Neuron (in vitro differentiated cells): ENCODE data around the gene C1QTNF3.

Experiments used
- H2AFZ ChIP-seq: one replicate; pipeline ENCODE4 v1.6.1; 2013; ENCODE audit warnings: low read depth, mild to moderate bottlenecking, inconsistent platforms, low read length, moderate library complexity
- H3K27me3 ChIP-seq: one replicate; pipeline ENCODE4 v1.6.1; 2013; ENCODE audit warnings: low read length; ENCODE audit not compliant: insufficient read depth
- H3K36me3 ChIP-seq: one replicate; pipeline ENCODE4 v1.6.1; 2013; ENCODE audit warnings: low read length; ENCODE audit not compliant: insufficient read depth
- H3K4me1 ChIP-seq: one replicate; pipeline ENCODE4 v1.6.1; 2013; ENCODE audit warnings: low read length; ENCODE audit not compliant: insufficient read depth
- H3K4me3 ChIP-seq: 2 replicates; pipeline ENCODE4 v1.5.1; 2013; ENCODE audit warnings: mild to moderate bottlenecking, low read length, moderate library complexity
- H3K9me3 ChIP-seq: one replicate; pipeline ENCODE4 v1.6.1; 2013; ENCODE audit warnings: low read length

Gene C1QTNF3

GRCh38 chr5:33997331-33997983 lies 45.6 kb downstream of the C1QTNF3 start:
- H3K4me1 ChIP-seq: peaks cover 15% of the 10 kb centered on the region
- H3K27me3 ChIP-seq: no peaks in the 10 kb centered on the region
- H2AFZ ChIP-seq: no peak overlapping the region
- H3K36me3 ChIP-seq: peaks cover 17% of the 10 kb centered on the region
- H3K9me3 ChIP-seq: no peaks in the 10 kb centered on the region
- H3K4me3 ChIP-seq: no peak overlapping the region

GRCh38 chr5:33995865-33996264 lies 47.1 kb downstream of the C1QTNF3 start:
- no peaks in the 10 kb centered on the region for H3K4me1 ChIP-seq
- H3K4me3 ChIP-seq: no peak overlapping the region
- H3K27me3 ChIP-seq: no peaks in the 10 kb centered on the region
- H2AFZ ChIP-seq: no peak overlapping the region
- H3K9me3 ChIP-seq: no peaks in the 10 kb centered on the region
- peaks cover 17% of the 10 kb centered on the region for H3K36me3 ChIP-seq

GRCh38 chr5:33994845-33995244 lies 48.2 kb downstream of the C1QTNF3 start:
- no peaks in the 10 kb centered on the region for H3K9me3 ChIP-seq
- no peak overlapping the region for H3K4me3 ChIP-seq
- peaks cover 17% of the 10 kb centered on the region for H3K36me3 ChIP-seq
- no peak overlapping the region for H2AFZ ChIP-seq
- no peaks in the 10 kb centered on the region for H3K4me1 ChIP-seq
- no peaks in the 10 kb centered on the region for H3K27me3 ChIP-seq

- H3K36me3 ChIP-seq: peaks cover 26% of the 10 kb centered on the region
Measured at GRCh38 chr5:33992864-33993263, 50.1 kb downstream of the C1QTNF3 start.

GRCh38 chr5:33985447-33985846 lies 57.6 kb downstream of the C1QTNF3 start:
- no peak overlapping the region for H3K4me3 ChIP-seq
- no peak overlapping the region for H2AFZ ChIP-seq
- H3K36me3 ChIP-seq: peaks cover 18% of the 10 kb centered on the region
- H3K27me3 ChIP-seq: no peaks in the 10 kb centered on the region
- no peaks in the 10 kb centered on the region for H3K4me1 ChIP-seq
- no peaks in the 10 kb centered on the region for H3K9me3 ChIP-seq

More at GRCh38 chr5:33992864-33993263, 50.1 kb downstream of the C1QTNF3 start:
- no peaks in the 10 kb centered on the region for H3K9me3 ChIP-seq
- no peak overlapping the region for H2AFZ ChIP-seq
- no peaks in the 10 kb centered on the region for H3K27me3 ChIP-seq
- H3K4me1 ChIP-seq: no peaks in the 10 kb centered on the region
- no peak overlapping the region for H3K4me3 ChIP-seq

DNA sequence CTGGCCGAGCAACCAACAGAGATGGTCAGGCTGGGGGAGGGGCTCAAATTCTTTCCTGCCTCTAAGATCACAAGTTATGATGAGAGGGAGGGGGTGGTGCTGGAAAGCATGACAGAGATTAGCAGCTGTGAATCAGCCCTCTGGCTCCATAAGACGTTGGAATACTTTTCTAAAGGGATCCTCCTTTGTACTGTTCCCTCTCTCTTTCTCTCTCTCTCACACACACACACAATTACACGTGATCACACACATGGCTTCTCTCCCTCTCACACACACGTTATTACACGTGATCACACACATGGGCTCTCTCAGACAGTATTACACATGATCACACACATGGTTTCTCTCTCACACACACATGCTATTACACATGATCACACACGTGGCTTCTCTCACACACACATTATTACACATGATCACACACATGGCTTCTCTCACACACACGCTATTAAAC lies 58.3 kb downstream of the C1QTNF3 start, which contains the start of gene SLC45A2:
TSS of gene SLC45A2 (minus strand) at position 23 of the 454 bp plus-strand sequence. CDS start 110 bp downstream, outside the sequence.
- H3K4me3 ChIP-seq: no peak within 1 kb of the TSS
- no peaks in the 10 kb centered on the region for H3K27me3 ChIP-seq
- no peak within 1 kb of the TSS for H2AFZ ChIP-seq
- H3K36me3 ChIP-seq: peaks cover 18% of the 10 kb centered on the region
- no peaks in the 10 kb centered on the region for H3K9me3 ChIP-seq
- no peaks in the 10 kb centered on the region for H3K4me1 ChIP-seq

DNA sequence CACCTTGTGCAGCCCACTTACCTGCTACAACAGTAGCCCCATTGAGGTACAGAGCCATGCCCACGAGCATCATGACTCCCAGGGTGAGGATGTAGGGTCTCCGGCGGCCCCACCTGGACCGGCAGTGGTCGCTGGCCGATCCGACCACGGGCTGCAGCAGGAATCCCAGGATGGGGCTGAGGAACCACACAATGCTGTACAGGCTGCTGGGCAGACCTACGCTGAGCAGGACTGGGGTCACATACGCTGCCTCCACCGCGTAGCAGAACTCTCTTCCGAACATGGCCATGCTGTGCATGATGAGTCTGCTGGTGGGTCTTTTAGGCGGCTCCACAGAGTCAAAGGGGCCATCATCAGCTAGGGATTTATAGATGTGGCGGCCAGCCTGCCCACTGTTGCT lies 58.8 kb downstream of the C1QTNF3 start:
- Histone ChIP-seq H3K27me3 (no peaks in the 10 kb centered on the region), H3K4me1 (no peaks in the 10 kb centered on the region), H3K4me3 (no peak overlapping the region), H3K36me3 (peaks cover 17% of the 10 kb centered on the region), H3K9me3 (no peaks in the 10 kb centered on the region), H2AFZ (no peak overlapping the region)

DNA sequence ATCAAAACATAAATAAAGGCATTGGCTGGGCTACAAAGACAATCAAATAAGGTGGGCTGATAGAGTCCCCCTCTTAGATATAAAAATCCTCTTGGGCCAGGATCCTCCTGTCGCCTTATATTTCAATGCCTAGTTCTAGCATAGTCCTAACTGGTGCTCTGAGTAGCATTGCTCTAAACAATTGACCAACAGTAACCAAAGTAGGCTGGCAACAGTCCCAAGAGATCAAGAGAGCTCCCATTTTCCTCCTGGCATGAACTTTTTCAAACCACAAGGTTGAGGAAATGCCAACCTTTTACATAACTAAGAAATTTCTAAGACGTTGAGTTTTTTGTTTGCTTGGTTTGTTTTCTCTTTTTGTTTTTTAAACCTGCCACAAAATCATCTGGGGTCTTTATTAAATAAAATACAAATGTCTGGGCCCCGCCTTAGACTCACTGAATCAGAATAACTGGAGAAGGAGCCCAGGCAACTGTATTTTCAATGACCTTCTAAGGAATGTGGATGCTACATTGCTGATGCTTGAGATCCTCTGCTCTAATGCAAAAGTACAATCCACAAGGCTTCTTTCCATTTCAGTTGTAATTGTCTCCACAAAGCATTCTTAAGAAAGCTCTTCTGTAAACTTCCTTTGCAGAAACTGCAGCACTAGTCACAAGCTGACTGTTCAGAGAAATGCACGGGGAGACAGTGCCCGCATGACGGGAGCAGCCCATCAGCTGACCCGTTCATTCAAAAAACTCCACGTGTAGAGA lies 61.4 kb downstream of the C1QTNF3 start:
- Histone ChIP-seq H2AFZ (no peak overlapping the region), H3K27me3 (no peaks in the 10 kb centered on the region), H3K4me3 (no peak overlapping the region), H3K9me3 (no peaks in the 10 kb centered on the region), H3K36me3 (no peaks in the 10 kb centered on the region), H3K4me1 (no peaks in the 10 kb centered on the region)

DNA sequence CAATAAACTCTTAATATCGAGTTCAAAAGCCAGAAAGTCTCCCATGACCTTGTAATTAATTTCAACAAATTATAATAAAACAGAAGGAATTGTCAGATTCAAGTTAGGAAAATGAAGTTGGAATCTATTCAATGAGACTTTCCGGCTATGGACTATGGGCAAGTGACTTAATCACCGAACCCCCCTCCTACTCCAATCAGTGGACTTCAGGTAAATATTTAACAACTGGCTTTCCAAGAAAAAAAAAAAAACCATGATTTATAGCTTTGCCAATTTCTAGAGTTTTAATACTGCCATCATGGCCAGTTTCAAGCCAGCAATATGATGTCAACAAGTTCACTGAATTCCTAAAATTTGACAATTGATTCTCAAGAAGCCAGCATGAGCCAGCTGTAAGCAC lies 63.0 kb downstream of the C1QTNF3 start:
- Histone ChIP-seq H3K4me3 (no peak overlapping the region), H3K27me3 (no peaks in the 10 kb centered on the region), H3K9me3 (no peaks in the 10 kb centered on the region), H3K36me3 (no peaks in the 10 kb centered on the region), H2AFZ (no peak overlapping the region), H3K4me1 (no peaks in the 10 kb centered on the region)

DNA sequence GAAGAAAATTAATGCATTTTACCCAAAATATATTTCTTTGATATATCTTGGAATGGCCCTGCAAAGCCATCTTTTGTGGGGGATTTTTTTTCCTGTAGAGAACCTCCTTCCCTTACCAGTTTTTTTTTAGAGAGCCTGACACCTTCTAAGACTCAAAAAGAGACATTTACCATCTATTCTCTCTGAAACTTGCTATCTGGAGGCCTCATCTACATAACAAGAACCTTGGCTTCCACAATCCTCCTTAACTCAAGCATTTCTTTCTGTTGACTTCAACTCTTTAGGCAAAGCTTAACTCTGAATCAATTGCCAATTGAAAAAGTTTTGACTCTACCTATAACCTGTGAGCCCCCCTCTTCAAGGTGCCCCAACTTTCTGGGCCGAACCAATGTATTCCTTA lies 64.7 kb downstream of the C1QTNF3 start:
- Histone ChIP-seq H3K27me3 (no peaks in the 10 kb centered on the region), H3K4me1 (no peaks in the 10 kb centered on the region), H3K4me3 (no peak overlapping the region), H3K36me3 (no peaks in the 10 kb centered on the region), H2AFZ (no peak overlapping the region), H3K9me3 (no peaks in the 10 kb centered on the region)

DNA sequence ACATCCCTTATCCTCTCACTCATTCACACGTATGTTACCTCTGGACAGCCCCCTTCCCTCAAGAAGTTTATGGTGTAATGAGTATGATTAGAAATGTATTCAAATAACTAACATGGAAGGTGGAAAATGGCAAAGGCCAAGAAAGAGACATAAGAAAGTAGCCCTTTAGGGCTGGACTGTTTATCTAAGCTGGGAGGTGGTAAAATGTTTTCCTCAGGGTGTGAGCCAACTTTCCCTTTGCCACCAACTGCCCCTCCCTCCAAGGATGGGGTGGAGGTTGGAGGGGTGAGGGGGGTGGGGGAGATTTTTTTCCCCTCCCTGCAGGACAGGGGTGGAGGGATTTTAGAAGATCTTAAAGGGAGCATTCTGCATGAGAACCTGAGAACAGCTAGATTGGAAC lies 66.7 kb downstream of the C1QTNF3 start:
- Histone ChIP-seq H3K27me3 (no peaks in the 10 kb centered on the region), H3K36me3 (no peaks in the 10 kb centered on the region), H3K4me3 (no peak overlapping the region), H3K9me3 (no peaks in the 10 kb centered on the region), H3K4me1 (no peaks in the 10 kb centered on the region), H2AFZ (no peak overlapping the region)

GRCh38 chr5:33975852-33976251 lies 67.2 kb downstream of the C1QTNF3 start:
- Histone ChIP-seq H3K4me3 (no peak overlapping the region), H3K36me3 (no peaks in the 10 kb centered on the region), H3K4me1 (no peaks in the 10 kb centered on the region), H3K27me3 (no peaks in the 10 kb centered on the region), H3K9me3 (no peaks in the 10 kb centered on the region), H2AFZ (no peak overlapping the region)

DNA sequence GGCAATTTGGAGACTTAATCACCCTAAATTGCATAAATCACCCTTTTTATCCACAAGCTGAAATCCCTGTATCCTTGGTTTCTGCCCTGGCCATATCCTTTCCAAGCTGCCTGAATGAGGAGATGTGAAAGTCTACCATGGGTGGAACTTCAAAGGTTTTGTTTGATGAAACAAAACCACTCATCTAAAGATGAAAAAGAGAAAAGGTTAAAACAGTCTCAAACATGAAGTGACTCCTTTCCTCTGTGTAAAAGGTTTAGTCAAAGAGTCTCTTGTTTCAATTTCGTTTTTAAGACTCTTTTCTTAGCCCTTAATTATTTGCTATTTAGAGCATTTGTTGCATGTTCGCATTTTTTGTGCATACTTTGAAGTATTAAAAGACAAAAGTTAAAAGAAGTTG lies 69.7 kb downstream of the C1QTNF3 start:
- no peak overlapping the region for H2AFZ ChIP-seq
- no peaks in the 10 kb centered on the region for H3K4me1 ChIP-seq
- no peaks in the 10 kb centered on the region for H3K9me3 ChIP-seq

More for the DNA sequence above, 69.7 kb downstream of the C1QTNF3 start:
- no peaks in the 10 kb centered on the region for H3K27me3 ChIP-seq
- no peak overlapping the region for H3K4me3 ChIP-seq
- H3K36me3 ChIP-seq: no peaks in the 10 kb centered on the region
